ENCODE results near the gene MOK.

Gene MOK

DNA sequence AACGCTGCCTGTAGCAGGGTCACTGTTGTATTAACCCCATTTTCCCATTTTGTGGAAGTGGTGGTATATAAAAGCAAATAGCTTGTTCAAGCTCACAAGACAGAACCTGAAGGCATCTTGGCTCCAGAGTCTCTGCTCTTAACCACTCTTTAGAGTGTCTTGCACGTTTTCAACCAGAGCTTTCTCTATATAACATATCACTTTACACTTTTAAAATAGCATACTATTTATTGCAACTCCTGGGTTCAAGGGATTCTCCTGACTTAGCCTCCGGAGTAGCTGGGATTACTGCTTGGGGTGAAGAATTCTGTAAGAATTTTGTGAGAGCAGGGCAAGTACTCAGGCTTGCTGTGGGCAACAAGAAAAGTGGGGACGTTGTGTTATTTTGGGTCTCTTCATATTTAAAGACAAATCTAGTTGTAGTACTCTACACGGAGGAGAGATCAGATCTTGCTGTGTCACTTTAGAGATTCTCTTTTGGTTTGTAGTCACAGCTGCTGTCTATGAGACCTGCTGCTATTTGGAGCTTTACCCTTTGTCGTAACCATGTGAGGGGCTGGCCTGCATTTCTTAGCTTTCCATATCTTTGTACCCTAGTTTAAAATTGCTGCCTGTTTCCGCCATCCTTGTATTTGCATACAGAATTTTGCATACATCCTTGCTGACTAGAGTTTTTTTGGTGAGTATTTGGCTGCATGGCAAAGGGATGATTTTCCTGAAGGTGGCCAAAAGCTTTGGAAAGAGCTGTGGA lies 124.5 kb downstream of the MOK start:
- no peak for DNase-seq (ENCODE audit: low read depth)
